HepG2 (cell line): ENCODE measurements around the gene ALDH2. TPM values are rescaled to one million over a fixed set of nuclear protein-coding genes. Genes with fewer than 3 reads are reported as not detected.
A peak's percentile ranks its signal among the peaks of the same experiment; 100 is the strongest.

Source experiments
- CCAR2 ChIP-seq: fragments of 200-400 bp; formaldehyde crosslinking; optimal IDR thresholded peaks from 2 replicates; pipeline ENCODE3; 2018; ENCODE audit warnings: low read depth, mild to moderate bottlenecking, low read length, moderate library complexity
- CEBPG ChIP-seq: IDR thresholded peaks from 2 replicates; pipeline ENCODE4 v1.6.1; 2016
- CENPT ChIP-seq: sonication (generic); formaldehyde crosslinking; IDR thresholded peaks from 2 replicates; pipeline ENCODE4 v1.8.0; 2022; ENCODE audit warnings: low read depth, mild to moderate bottlenecking, moderate library complexity, missing genetic modification reagents
- ELF3 ChIP-seq: IDR thresholded peaks from 2 replicates; pipeline ENCODE4 v1.6.1; 2016; ENCODE audit warnings: missing genetic modification reagents, missing compliant biosample characterization
- FOSL2 ChIP-seq: sonication (generic); formaldehyde crosslinking; IDR thresholded peaks from 2 replicates; pipeline ENCODE4 v1.4.0; 2020; ENCODE audit warnings: missing genetic modification reagents
- HOXA3 ChIP-seq: sonication (generic); formaldehyde crosslinking; IDR thresholded peaks from 2 replicates; pipeline ENCODE4 v1.5.0; 2020; ENCODE audit warnings: missing genetic modification reagents
- IKZF4 ChIP-seq: sonication (generic); formaldehyde crosslinking; IDR thresholded peaks from 2 replicates; pipeline ENCODE4 v1.5.1; 2020; ENCODE audit warnings: borderline replicate concordance, mild to moderate bottlenecking, low read depth, missing genetic modification reagents; ENCODE audit errors: not compliant biosample characterization
- MXD1 ChIP-seq: sonication (generic); formaldehyde crosslinking; IDR thresholded peaks from 2 replicates; pipeline ENCODE4 v1.4.0; 2020; ENCODE audit warnings: mild to moderate bottlenecking, missing genetic modification reagents
- PTBP1 ChIP-seq: fragments of 200-400 bp; formaldehyde crosslinking; IDR thresholded peaks from 2 replicates; pipeline ENCODE4 v1.6.1; 2018; ENCODE audit warnings: low read length, low read depth; ENCODE audit not compliant: poor library complexity, severe bottlenecking
- SMC3 ChIP-seq: IDR thresholded peaks from 2 replicates; pipeline ENCODE4 v1.6.1; 2011; ENCODE audit warnings: low read length, improper control_type of control experiment
- SOX6 ChIP-seq, 2 experiments: fragments of 450-650 bp in 1 of 2; sonication (generic) in 1 of 2; formaldehyde crosslinking in 1 of 2; IDR thresholded peaks; 2 replicates each; pipeline versions ENCODE4 v1.4.0 to v1.6.1; 2017 to 2020; ENCODE audit warnings: antibody characterized with exemption in 1 of 2, mild to moderate bottlenecking in 1 of 2, missing genetic modification reagents in 1 of 2
- ZC3H4 ChIP-seq: sonication (generic); formaldehyde crosslinking; IDR thresholded peaks from 2 replicates; pipeline ENCODE4 v1.4.0; 2020; ENCODE audit warnings: missing genetic modification reagents, borderline replicate concordance
- ZNF782 ChIP-seq: sonication (generic); formaldehyde crosslinking; IDR thresholded peaks from 2 replicates; pipeline ENCODE4 v1.4.0; 2020; ENCODE audit warnings: missing genetic modification reagents, mild to moderate bottlenecking, borderline replicate concordance
- ZNF792 ChIP-seq: IDR thresholded peaks from 2 replicates; pipeline ENCODE4 v1.6.1; 2016
- polyA plus RNA-seq, 8 experiments: library from polyadenylated mRNA; depleted of rRNA in 3 of 8; stranded (reverse) in 7 of 8; unstranded in 1 of 8; fragments of >200 nt; fragmentation: Illumina TruSeq in 4 of 8; extraction: Trizol in 4 of 8; gene quantifications; 2 replicates each; pipeline versions ENCODE4 v1.2.1 to v1.2.3, GENCODE V29; 2011 to 2016; ENCODE audit warnings: low read depth in 4 of 8, missing spikeins in 1 of 8, mixed read lengths in 1 of 8; ENCODE audit not compliant: insufficient read depth in 1 of 8
- total RNA-seq, 5 experiments: library from RNA; depleted of rRNA; stranded (reverse); fragments of >200 nt; fragmentation: Illumina TruSeq; extraction: Trizol; gene quantifications; 2 replicates each; pipeline ENCODE4 v1.2.3, GENCODE V29; 2016; ENCODE audit warnings: low read depth in 1 of 5
- TF ChIP-seq, protein P1 (sequence below): sonication (generic); formaldehyde crosslinking; IDR thresholded peaks from 2 replicates; pipeline ENCODE4 v1.4.0; 2020; ENCODE audit warnings: missing genetic modification reagents, borderline replicate concordance
- TF ChIP-seq, protein P2 (sequence below): IDR thresholded peaks from 2 replicates; pipeline ENCODE4 v1.6.1; 2016; ENCODE audit warnings: low read depth, control low read depth
- TF ChIP-seq, protein P3 (sequence below): sonication (generic); formaldehyde crosslinking; IDR thresholded peaks from 2 replicates; pipeline ENCODE4 v1.4.0; 2020; ENCODE audit warnings: missing genetic modification reagents, borderline replicate concordance
- TF ChIP-seq, protein P4 (sequence below): sonication (generic); formaldehyde crosslinking; IDR thresholded peaks from 2 replicates; pipeline ENCODE4 v1.8.1; 2022; ENCODE audit warnings: low read depth, mild to moderate bottlenecking, missing genetic modification reagents

ALDH2 gene
- total and polyA plus RNA-seq, 2 of the 13 experiments (the other 11 are each of a cell fraction or from before 2014, with no cell fraction given) = 78.8 to 103 TPM

DNA sequence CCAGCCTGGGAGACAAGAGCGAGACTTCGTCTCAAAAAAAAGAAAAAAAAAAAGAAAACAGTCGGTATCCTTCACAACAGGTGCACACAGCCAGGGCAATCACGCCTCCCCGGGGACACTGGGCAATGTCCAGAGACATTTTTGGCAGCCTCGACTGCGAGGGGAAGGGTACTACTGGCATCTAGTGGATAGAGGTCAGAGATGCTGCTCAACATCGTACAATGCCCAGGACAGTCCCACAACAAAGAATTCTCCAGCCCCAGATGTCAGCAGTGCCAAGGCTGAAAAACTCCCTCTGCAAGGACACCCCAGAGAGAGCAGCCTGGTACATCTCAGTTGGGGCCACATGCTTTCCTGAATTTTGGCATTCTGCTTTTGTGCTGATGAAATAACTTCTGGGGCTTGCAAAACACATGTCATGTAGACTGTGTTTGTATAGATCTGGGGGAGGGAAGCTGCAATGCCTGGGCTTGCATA, 21.5 kb downstream of the ALDH2 start (continued):
- TF ChIP-seq, protein P1, sequence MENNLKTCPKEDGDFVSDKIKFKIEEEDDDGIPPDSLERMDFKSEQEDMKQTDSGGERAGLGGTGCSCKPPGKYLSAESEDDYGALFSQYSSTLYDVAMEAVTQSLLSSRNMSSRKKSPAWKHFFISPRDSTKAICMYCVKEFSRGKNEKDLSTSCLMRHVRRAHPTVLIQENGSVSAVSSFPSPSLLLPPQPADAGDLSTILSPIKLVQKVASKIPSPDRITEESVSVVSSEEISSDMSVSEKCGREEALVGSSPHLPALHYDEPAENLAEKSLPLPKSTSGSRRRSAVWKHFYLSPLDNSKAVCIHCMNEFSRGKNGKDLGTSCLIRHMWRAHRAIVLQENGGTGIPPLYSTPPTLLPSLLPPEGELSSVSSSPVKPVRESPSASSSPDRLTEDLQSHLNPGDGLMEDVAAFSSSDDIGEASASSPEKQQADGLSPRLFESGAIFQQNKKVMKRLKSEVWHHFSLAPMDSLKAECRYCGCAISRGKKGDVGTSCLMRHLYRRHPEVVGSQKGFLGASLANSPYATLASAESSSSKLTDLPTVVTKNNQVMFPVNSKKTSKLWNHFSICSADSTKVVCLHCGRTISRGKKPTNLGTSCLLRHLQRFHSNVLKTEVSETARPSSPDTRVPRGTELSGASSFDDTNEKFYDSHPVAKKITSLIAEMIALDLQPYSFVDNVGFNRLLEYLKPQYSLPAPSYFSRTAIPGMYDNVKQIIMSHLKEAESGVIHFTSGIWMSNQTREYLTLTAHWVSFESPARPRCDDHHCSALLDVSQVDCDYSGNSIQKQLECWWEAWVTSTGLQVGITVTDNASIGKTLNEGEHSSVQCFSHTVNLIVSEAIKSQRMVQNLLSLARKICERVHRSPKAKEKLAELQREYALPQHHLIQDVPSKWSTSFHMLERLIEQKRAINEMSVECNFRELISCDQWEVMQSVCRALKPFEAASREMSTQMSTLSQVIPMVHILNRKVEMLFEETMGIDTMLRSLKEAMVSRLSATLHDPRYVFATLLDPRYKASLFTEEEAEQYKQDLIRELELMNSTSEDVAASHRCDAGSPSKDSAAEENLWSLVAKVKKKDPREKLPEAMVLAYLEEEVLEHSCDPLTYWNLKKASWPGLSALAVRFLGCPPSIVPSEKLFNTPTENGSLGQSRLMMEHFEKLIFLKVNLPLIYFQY (CRISPR knock-in tag) = no peak
- TF ChIP-seq, protein P2, sequence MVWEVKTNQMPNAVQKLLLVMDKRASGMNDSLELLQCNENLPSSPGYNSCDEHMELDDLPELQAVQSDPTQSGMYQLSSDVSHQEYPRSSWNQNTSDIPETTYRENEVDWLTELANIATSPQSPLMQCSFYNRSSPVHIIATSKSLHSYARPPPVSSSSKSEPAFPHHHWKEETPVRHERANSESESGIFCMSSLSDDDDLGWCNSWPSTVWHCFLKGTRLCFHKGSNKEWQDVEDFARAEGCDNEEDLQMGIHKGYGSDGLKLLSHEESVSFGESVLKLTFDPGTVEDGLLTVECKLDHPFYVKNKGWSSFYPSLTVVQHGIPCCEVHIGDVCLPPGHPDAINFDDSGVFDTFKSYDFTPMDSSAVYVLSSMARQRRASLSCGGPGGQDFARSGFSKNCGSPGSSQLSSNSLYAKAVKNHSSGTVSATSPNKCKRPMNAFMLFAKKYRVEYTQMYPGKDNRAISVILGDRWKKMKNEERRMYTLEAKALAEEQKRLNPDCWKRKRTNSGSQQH (CRISPR knock-in tag) = no peak
- no peak for TF ChIP-seq PTBP1
- peak; percentile 16; the same call in 1 of the 2 replicates for TF ChIP-seq HOXA3 (CRISPR knock-in tag)
- no peak for TF ChIP-seq IKZF4 (CRISPR knock-in tag)
- no peak for TF ChIP-seq ZNF782
- no peak for TF ChIP-seq ZNF792
- no peak for TF ChIP-seq CCAR2
- no peak for TF ChIP-seq ZC3H4 (CRISPR knock-in tag)
- no peak for TF ChIP-seq MXD1 (CRISPR knock-in tag)
- no peak for TF ChIP-seq FOSL2 (CRISPR knock-in tag)
- TF ChIP-seq, protein P3, sequence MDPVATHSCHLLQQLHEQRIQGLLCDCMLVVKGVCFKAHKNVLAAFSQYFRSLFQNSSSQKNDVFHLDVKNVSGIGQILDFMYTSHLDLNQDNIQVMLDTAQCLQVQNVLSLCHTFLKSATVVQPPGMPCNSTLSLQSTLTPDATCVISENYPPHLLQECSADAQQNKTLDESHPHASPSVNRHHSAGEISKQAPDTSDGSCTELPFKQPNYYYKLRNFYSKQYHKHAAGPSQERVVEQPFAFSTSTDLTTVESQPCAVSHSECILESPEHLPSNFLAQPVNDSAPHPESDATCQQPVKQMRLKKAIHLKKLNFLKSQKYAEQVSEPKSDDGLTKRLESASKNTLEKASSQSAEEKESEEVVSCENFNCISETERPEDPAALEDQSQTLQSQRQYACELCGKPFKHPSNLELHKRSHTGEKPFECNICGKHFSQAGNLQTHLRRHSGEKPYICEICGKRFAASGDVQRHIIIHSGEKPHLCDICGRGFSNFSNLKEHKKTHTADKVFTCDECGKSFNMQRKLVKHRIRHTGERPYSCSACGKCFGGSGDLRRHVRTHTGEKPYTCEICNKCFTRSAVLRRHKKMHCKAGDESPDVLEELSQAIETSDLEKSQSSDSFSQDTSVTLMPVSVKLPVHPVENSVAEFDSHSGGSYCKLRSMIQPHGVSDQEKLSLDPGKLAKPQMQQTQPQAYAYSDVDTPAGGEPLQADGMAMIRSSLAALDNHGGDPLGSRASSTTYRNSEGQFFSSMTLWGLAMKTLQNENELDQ (CRISPR knock-in tag) = no peak
- no peak for TF ChIP-seq ELF3 (CRISPR knock-in tag)
- no peak; the same call in 1 of the 2 replicates for TF ChIP-seq CEBPG
- TF ChIP-seq, protein P4, sequence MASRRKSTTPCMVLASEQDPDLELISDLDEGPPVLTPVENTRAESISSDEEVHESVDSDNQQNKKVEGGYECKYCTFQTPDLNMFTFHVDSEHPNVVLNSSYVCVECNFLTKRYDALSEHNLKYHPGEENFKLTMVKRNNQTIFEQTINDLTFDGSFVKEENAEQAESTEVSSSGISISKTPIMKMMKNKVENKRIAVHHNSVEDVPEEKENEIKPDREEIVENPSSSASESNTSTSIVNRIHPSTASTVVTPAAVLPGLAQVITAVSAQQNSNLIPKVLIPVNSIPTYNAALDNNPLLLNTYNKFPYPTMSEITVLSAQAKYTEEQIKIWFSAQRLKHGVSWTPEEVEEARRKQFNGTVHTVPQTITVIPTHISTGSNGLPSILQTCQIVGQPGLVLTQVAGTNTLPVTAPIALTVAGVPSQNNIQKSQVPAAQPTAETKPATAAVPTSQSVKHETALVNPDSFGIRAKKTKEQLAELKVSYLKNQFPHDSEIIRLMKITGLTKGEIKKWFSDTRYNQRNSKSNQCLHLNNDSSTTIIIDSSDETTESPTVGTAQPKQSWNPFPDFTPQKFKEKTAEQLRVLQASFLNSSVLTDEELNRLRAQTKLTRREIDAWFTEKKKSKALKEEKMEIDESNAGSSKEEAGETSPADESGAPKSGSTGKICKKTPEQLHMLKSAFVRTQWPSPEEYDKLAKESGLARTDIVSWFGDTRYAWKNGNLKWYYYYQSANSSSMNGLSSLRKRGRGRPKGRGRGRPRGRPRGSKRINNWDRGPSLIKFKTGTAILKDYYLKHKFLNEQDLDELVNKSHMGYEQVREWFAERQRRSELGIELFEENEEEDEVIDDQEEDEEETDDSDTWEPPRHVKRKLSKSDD (CRISPR knock-in tag) = no peak
- TF ChIP-seq CENPT (CRISPR knock-in tag) = no peak
- TF ChIP-seq SOX6 (IDR thresholded peaks at IDR 0.05) = no peak
- TF ChIP-seq SOX6 (CRISPR knock-in tag; IDR thresholded peaks at IDR 0.05) = peak; percentile 36; the same call in 1 of the 2 replicates
- peak; percentile 84 for TF ChIP-seq SMC3
